ENCODE measurements around the gene CTNNA2.
"Not testable (repeated sequence)": the region's sequence is repeated elsewhere in the genome, so short reads cannot be mapped to it uniquely, and the experiment has no call there.

CTNNA2 gene

DNA sequence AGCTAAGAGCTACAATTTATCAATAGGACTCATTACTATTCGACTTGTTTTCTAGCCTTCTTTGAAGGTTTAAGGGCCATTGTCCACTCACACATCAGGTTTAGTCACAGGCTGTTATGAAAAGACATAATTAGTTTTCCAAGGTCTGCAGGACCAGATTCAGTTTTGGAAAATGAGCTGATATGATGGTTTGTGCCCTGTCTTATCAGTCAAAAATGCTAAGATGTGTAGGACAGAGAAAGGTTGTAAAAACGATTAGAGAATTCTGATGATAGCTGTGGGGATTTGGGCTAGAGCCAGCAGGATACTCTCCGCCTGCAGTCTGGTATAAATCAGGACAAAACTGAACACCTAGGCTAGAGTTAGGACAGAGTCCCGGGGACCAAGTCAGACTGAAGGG is 578.4 kb downstream of the CTNNA2 start:
- Histone ChIP-seq H3K4me3 (ENCODE audit: low read depth, low read length) (no peak overlapping the region), H3K27me3 (ENCODE audit: insufficient read depth, low read depth, severe bottlenecking) (no peaks in the 10 kb centered on the region), H3K27ac (no peak overlapping the region), H3K9me3 (ENCODE audit: severe bottlenecking) (no peaks in the 10 kb centered on the region), H3K36me3 (no peaks in the 10 kb centered on the region)
- DNase-seq: no peak
- TF ChIP-seq, protein P1, sequence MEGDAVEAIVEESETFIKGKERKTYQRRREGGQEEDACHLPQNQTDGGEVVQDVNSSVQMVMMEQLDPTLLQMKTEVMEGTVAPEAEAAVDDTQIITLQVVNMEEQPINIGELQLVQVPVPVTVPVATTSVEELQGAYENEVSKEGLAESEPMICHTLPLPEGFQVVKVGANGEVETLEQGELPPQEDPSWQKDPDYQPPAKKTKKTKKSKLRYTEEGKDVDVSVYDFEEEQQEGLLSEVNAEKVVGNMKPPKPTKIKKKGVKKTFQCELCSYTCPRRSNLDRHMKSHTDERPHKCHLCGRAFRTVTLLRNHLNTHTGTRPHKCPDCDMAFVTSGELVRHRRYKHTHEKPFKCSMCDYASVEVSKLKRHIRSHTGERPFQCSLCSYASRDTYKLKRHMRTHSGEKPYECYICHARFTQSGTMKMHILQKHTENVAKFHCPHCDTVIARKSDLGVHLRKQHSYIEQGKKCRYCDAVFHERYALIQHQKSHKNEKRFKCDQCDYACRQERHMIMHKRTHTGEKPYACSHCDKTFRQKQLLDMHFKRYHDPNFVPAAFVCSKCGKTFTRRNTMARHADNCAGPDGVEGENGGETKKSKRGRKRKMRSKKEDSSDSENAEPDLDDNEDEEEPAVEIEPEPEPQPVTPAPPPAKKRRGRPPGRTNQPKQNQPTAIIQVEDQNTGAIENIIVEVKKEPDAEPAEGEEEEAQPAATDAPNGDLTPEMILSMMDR (IDR thresholded peaks at IDR 0.05; ENCODE audit: low read depth, low read length): no peak

DNA sequence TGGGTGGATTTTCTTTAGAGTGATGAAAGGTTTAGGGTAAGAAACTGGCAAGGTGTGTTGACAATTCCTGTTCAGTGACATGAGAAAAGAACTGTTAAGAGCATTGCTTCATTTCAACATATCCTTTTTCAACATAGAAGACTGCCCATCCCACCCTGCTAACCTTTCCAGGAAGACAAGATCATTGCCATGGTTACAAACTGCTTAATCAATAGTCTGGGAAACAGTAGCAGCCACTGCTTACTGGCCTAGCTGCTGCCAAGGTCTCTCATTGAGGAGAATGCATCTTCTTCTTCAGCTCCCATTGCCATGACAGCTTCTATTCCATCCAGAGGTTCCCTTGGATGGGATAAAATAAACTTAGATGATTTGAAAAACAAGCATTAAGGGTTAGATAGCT is 579.6 kb downstream of the CTNNA2 start:
- peaks cover under 1% of the 10 kb centered on the region for H3K9me3 ChIP-seq (ENCODE audit: severe bottlenecking)
- no peak overlapping the region for H3K4me3 ChIP-seq (ENCODE audit: low read depth, low read length)
- no peaks in the 10 kb centered on the region for H3K36me3 ChIP-seq
- no peak overlapping the region for H3K27ac ChIP-seq
- no peak for DNase-seq
- TF ChIP-seq, protein P1 (IDR thresholded peaks at IDR 0.05; ENCODE audit: low read depth, low read length): no peak
- H3K27me3 ChIP-seq (ENCODE audit: insufficient read depth, low read depth, severe bottlenecking): no peaks in the 10 kb centered on the region

GRCh38 chr2:80098503-80098902 is 585.7 kb downstream of the CTNNA2 start:
- H3K9me3 ChIP-seq (ENCODE audit: severe bottlenecking): not testable (repeated sequence)

DNA sequence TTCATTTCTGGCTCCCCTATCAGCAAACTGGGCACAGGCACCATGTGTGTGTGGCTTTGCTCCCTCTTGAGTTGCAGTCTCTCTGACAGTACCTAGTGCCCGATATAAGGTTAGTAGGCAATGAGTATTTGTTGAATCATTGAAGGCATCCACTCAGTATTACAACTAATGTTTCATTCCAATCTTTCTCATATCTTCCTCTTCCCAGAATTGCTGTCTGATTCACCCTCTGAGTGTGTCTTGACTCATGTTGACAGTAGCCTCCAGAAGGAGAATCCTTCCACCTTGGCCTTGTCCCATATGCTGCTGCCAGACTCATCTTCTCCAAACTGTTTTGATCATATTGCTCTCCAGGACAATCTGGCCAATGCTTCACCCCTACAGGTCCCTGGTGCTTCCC is 589.2 kb downstream of the CTNNA2 start:
- no peak overlapping the region for H3K4me3 ChIP-seq (ENCODE audit: low read depth, low read length)
- TF ChIP-seq, protein P1 (IDR thresholded peaks at IDR 0.05; ENCODE audit: low read depth, low read length): no peak
- no peak for DNase-seq
- peaks cover 10% of the 10 kb centered on the region for H3K9me3 ChIP-seq (ENCODE audit: severe bottlenecking)
- no peaks in the 10 kb centered on the region for H3K27me3 ChIP-seq (ENCODE audit: insufficient read depth, low read depth, severe bottlenecking)
- H3K27ac ChIP-seq: no peak overlapping the region
- no peaks in the 10 kb centered on the region for H3K36me3 ChIP-seq

More at GRCh38 chr2:80098503-80098902, 585.7 kb downstream of the CTNNA2 start:
- H3K36me3 ChIP-seq; H3K27me3 ChIP-seq (ENCODE audit: insufficient read depth, low read depth, severe bottlenecking); H3K4me3 ChIP-seq (ENCODE audit: low read depth, low read length); DNase-seq; H3K27ac ChIP-seq: not testable (repeated sequence)

DNA sequence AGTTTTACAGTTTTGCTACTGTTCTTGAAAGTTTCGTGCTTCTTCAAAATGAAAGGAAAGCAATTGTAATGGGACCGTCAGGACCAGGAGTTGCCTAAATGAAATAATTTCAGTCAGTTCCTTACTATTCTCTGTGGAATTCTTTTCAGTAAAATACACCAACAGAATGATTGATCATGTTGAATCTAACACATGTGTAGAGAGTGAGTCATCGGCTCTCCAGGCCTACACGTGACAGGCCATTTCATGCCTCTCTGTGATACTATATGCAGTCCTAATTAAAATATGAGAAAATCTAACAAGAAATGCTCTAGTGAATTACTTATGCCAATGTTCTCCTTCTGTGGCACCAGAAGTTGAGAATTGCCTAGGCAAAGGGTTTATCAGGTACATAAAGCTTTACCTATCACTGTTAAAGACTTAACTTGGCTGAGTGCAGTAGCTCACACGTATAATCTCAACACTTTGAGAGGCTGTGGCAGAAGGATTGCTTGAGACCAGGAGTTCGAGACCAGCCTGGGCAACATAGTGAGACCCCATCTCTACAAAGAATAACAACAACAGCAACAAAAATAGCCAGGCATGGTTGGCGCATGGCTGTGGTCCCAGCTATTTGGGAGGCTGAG is 592.3 kb downstream of the CTNNA2 start:
- no peak for DNase-seq
- Histone ChIP-seq H3K27me3 (ENCODE audit: insufficient read depth, low read depth, severe bottlenecking) (no peaks in the 10 kb centered on the region), H3K9me3 (ENCODE audit: severe bottlenecking) (no peaks in the 10 kb centered on the region), H3K4me3 (ENCODE audit: low read depth, low read length) (no peak overlapping the region), H3K27ac (no peak overlapping the region), H3K36me3 (no peaks in the 10 kb centered on the region)
- TF ChIP-seq, protein P1 (IDR thresholded peaks at IDR 0.05; ENCODE audit: low read depth, low read length): no peak

DNA sequence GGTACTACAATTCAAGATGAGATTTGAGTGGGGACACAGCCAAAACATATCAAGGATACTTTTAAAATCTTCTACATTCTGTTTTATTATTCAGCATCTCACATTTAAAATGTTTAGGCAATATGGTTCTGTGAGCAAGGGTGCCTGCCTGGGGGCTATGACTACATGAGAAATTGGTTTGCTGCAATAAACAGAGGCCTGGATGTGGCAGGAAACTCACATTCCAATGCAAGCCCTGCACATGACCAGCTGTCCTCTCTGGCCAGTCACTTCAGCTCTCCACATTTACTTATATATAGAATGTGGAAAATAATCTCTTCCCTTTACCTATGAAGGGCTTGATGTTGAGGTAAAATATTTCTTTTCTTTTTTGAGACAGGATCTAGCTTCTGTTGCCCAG is 598.3 kb downstream of the CTNNA2 start:
- no peaks in the 10 kb centered on the region for H3K27me3 ChIP-seq (ENCODE audit: insufficient read depth, low read depth, severe bottlenecking)
- H3K9me3 ChIP-seq (ENCODE audit: severe bottlenecking): no peaks in the 10 kb centered on the region
- TF ChIP-seq, protein P1 (IDR thresholded peaks at IDR 0.05; ENCODE audit: low read depth, low read length): no peak

More for the DNA sequence above, 598.3 kb downstream of the CTNNA2 start:
- Histone ChIP-seq H3K4me3 (ENCODE audit: low read depth, low read length) (no peak overlapping the region), H3K36me3 (no peaks in the 10 kb centered on the region), H3K27ac (no peak overlapping the region)
- no peak for DNase-seq
